Putamen (tissue), 1 donor: ENCODE data around the gene NDUFB7.
"Not testable (repeated sequence)": the region's sequence is repeated elsewhere in the genome, so short reads cannot be mapped to it uniquely, and the experiment has no call there.

ENCODE experiments used
- DNase-seq: peaks from one replicate; pipeline ENCODE4 v3.0.0-alpha.2; 2016; ENCODE audit warnings: low spot score

The NDUFB7 gene

GRCh38 chr19:14570864-14571527 lies 870 bp downstream of the NDUFB7 start:
- DNase-seq: no peak

- no peak for DNase-seq
These were observed 4.8 kb downstream of the NDUFB7 start for GRCh38 chr19:14567079-14567478.

GRCh38 chr19:14566712-14567077 lies 5.2 kb downstream of the NDUFB7 start:
- no peak for DNase-seq

GRCh38 chr19:14565765-14566711 lies 5.8 kb downstream of the NDUFB7 start:
- no peak for DNase-seq

- DNase-seq: no peak
These were observed 6.6 kb downstream of the NDUFB7 start for GRCh38 chr19:14565298-14565679.

GRCh38 chr19:14564652-14565297 lies 7.1 kb downstream of the NDUFB7 start:
- not testable (repeated sequence) for DNase-seq

GRCh38 chr19:14563989-14564651 lies 7.7 kb downstream of the NDUFB7 start:
- DNase-seq: no peak

- no peak for DNase-seq
These were observed 8.3 kb downstream of the NDUFB7 start for GRCh38 chr19:14563590-14563926.

GRCh38 chr19:14562660-14563589 lies 8.9 kb downstream of the NDUFB7 start:
- no peak for DNase-seq

GRCh38 chr19:14561847-14562351 lies 10.0 kb downstream of the NDUFB7 start:
- DNase-seq: no peak

GRCh38 chr19:14561249-14561648 lies 10.6 kb downstream of the NDUFB7 start:
- no peak for DNase-seq

- DNase-seq: no peak
These were observed 11.1 kb downstream of the NDUFB7 start for GRCh38 chr19:14560776-14561108.

- DNase-seq: no peak
These were observed 11.7 kb downstream of the NDUFB7 start for GRCh38 chr19:14559916-14560775.

GRCh38 chr19:14558370-14559066 lies 13.3 kb downstream of the NDUFB7 start:
- no peak for DNase-seq

- peak; percentile 84 for DNase-seq
These were observed 15.1 kb downstream of the NDUFB7 start for GRCh38 chr19:14556662-14557188.

GRCh38 chr19:14555918-14556661 lies 15.8 kb downstream of the NDUFB7 start:
- no peak for DNase-seq

GRCh38 chr19:14554382-14554812 lies 17.5 kb downstream of the NDUFB7 start:
- no peak for DNase-seq

GRCh38 chr19:14553939-14554243 lies 18.0 kb downstream of the NDUFB7 start:
- no peak for DNase-seq
